HG03575 (cell line): ENCODE data around the gene LPIN2.

Experiments
- ATAC-seq: cut with Tn5 transposase; IDR thresholded peaks from one replicate; pipeline ENCODE4 v1.9.1; 2021; ENCODE audit not compliant: unreplicated experiment, insufficient number of reproducible peaks, low FRiP score; ENCODE audit errors: extremely low read depth

The LPIN2 gene

GRCh38 chr18:2985628-2986027 lies 27.3 kb downstream of the LPIN2 start:
- no peak for ATAC-seq

GRCh38 chr18:2984703-2985261 lies 28.2 kb downstream of the LPIN2 start:
- ATAC-seq = no peak

GRCh38 chr18:2984091-2984490 lies 28.9 kb downstream of the LPIN2 start:
- ATAC-seq = no peak

GRCh38 chr18:2983296-2983695 lies 29.6 kb downstream of the LPIN2 start:
- ATAC-seq = no peak

GRCh38 chr18:2982452-2983269 lies 30.3 kb downstream of the LPIN2 start:
- ATAC-seq = no peak

- no peak for ATAC-seq
These were observed 30.9 kb downstream of the LPIN2 start for GRCh38 chr18:2982022-2982421.

- ATAC-seq = no peak
These were observed 31.7 kb downstream of the LPIN2 start for GRCh38 chr18:2981212-2981728.

GRCh38 chr18:2979871-2980790 lies 32.8 kb downstream of the LPIN2 start:
- ATAC-seq = no peak

GRCh38 chr18:2979129-2979528 lies 33.8 kb downstream of the LPIN2 start:
- ATAC-seq = no peak

- no peak for ATAC-seq
These were observed 34.3 kb downstream of the LPIN2 start for GRCh38 chr18:2978661-2979106.

- no peak for ATAC-seq
These were observed 34.7 kb downstream of the LPIN2 start for GRCh38 chr18:2978208-2978607.

GRCh38 chr18:2976218-2977132 lies 36.5 kb downstream of the LPIN2 start:
- ATAC-seq = no peak

- ATAC-seq = no peak
These were observed 38.2 kb downstream of the LPIN2 start for GRCh38 chr18:2974731-2975130.

GRCh38 chr18:2971741-2972552 lies 41.0 kb downstream of the LPIN2 start:
- ATAC-seq = peak; percentile 73

GRCh38 chr18:2970772-2971659 lies 41.9 kb downstream of the LPIN2 start:
- no peak for ATAC-seq

- no peak for ATAC-seq
These were observed 42.6 kb downstream of the LPIN2 start for GRCh38 chr18:2970344-2970743.

- no peak for ATAC-seq
These were observed 43.2 kb downstream of the LPIN2 start for GRCh38 chr18:2969695-2970094.
